ENCODE data around the gene ZCRB1.

GRCh38 chr12:42284876-42285275 is 41.0 kb downstream of the ZCRB1 start:
- no peak for TF ChIP-seq CTCF (IDR thresholded peaks at IDR 0.05)
- TF ChIP-seq ZFX (IDR thresholded peaks at IDR 0.05; ENCODE audit: borderline replicate concordance), result no peak
